Astrocyte of the hippocampus (primary cell): Measurements from ENCODE around the gene REXO1.
"Not testable (repeated sequence)": the region's sequence is repeated elsewhere in the genome, so short reads cannot be mapped to it uniquely, and the experiment has no call there.

Experiments used
- DNase-seq: peaks from one replicate; pipeline ENCODE4 v3.0.0; 2011; ENCODE audit warnings: low read depth, low spot score

REXO1 gene

GRCh38 chr19:1876496-1877279 lies 28.4 kb upstream of the REXO1 start:
- not testable (repeated sequence) for DNase-seq

DNA sequence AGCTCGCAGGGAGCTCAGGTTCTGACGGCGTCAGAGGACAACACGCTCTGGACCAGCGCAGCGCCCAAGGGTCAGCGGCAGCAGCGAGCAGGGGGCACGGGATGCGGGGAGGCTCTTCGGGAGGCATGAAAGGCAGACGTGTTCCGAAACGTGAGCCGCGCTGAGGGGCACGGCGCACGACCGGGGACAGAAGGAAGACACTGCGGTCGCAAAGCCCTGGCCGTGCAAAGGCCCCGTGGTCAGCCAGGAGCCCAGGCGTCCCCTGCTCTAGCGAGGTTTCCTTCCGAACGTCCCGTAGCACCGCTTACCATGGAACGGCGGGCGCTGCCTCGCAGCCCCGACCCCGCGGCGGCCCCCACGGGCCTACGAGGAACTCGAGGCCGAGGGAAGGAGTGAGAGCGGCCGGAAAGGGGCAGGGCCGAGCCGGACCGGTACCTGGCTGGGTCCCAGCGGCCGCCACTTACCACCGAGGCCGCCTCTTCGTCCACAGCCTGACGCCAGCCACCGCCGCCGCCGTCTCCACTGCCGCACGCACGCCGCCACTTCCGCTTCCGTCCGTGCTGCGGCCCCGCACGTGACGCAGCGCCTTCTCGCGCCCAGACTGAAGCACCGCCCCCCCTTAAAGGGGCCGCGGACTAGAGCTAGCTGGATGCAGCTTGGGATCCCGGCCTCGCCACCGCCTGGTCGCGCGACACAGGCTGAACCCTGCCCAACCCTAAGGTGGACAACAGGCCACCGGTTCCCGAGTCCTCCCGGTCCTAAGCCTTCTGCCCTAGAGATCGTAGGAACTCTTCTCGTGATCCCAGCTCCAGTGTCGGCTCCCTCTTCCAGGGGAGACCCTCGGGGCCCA lies 27.6 kb upstream of the REXO1 start:
- DNase-seq, result peak; percentile 97

DNA sequence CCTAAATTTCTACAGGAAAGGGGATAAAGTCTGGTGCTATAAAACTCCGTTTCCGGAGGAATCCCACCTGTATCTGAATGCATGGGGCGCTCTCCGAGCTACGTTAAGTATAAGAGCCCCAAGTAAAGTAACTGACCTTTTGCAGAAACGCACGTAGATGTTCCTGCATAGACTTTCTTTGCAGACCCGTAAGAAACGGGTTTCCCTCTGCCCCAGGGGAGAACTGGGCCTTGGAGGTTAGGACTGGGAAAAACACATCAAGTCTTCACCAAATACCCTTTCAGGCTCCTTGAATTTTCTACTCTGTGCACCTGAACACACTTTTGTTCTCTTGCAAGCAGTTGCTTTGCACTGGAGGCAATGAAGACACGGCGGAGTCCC lies 27.0 kb upstream of the REXO1 start:
- not testable (repeated sequence) for DNase-seq

DNA sequence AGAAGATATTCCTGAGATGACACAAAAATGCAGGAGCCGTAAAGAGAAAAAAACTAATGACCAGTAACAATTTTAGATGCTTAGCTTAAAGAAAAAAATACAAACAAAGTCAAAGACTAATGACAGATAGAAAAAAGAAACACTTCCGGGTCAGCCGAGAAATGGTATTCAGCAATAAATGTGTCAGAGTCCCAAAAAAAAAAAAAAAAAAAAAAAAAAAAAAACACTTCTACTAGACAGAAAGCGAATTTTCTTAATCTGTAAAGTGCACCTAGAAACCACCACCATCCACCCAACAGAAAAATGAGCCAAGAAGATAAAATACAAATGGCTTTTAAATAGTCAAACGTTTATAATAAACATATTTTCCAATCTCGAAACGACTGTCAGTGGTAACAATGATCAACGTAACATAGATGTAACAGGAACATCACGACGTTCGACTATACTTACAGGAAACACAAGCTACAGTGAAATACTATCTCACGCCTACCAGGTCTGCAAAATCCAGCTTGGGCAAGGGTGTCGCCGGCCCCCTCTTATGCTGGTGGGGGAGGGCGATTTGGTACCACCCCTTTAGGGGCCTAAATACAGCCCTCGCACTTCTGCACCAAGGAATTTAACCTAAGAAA lies 26.4 kb upstream of the REXO1 start:
- no peak for DNase-seq

DNA sequence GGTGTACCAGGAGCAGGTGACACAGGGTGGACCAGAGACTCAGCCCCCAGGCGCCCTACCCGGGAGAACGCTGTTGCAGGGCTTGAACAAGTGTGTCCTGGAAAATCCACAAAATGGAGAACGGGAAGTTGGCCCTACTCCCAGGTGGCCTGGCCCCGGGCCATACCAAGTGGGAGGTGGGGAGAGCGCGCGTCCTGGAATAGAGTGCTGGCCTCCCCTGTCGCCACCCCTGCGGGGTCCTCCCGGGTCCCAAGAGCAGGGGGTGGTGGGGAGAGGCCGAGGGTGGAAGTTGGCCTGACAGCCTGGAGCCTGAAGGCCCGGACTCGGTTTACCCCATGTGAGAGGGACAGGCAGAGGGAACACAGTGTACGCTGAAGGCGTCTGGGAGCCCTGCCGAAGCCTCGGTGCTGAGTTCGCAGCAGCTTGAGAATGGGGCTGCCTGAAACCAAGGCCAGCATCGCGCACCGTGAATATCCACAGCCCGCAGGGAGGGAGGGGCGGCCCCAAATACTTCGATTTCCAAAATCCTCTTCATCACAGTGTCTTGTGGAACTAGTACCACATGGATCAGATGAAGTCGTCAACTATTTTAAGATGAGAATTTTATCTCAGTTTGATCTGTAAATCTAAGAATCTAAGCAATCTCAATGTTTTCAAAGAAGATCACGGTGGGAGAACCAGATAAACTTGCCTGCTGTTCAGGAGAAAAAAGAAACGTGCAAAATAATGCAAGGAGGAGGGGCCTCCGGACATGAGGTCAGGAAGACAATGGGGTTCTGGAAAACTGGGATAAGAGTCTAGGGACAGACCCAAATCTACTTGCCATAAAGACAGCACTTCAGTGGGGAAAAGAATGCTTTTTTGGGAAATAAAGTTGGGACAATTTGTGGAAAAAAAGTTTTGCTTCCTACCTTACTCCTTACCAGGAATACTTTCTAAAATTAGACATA lies 25.5 kb upstream of the REXO1 start:
- DNase-seq, result peak; percentile 73

DNA sequence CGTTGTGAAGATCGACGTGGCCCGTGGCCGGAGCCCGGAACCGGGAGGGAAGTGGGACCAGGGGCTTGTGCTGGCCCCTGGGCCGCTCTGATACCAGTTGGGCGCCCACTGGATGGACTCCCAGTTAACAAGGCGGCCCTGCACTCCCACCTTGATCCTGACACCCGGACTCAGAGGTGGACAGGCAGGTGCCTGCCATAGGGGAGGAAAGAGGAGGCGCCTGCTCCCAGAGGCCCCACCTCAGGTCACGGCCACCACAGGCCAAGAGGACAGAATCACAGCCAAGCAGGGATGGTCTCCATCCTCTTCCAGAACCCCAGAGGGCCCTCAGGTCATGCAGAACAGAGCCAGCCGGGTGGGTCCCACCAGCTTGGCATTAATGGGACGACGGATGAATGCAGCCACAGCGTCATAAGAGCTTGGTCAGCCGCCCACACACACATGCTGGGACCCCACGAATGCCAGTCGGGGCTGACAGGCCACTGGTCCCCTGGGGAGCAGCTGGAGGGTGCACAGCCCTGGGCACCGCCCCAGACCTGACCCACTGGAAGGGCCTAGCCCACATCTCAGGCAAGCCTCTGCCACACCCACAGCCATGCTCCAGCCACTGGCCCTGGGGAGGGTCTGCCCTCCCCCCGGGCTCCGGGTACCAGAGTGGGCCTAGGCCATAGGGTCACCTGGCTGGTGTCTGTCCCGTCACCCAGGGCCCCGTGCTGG lies 24.7 kb upstream of the REXO1 start:
- no peak for DNase-seq

DNA sequence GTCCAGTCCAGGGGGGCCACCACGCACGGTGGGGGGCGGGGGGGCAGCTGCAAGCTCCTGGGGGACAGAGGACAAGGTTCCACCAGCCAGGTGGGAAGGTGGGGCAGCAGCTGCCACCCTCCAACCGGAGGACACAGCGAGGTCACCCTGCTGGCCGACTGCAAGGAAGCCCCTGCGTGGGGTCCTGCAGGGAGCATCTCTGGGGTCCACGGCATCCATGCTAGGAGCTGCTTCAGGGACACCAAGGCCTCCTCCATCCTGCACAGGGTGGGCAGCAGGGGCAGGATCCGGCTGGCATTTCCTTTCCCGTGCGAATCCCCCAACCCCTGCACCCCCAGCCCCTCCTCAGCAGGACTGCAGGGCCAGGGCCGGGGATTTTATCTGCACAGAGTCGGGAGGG lies 23.3 kb upstream of the REXO1 start:
- no peak for DNase-seq

- DNase-seq, result no peak
These were observed 22.9 kb upstream of the REXO1 start for GRCh38 chr19:1871140-1871597.

GRCh38 chr19:1868971-1869370 lies 20.7 kb upstream of the REXO1 start:
- DNase-seq, result no peak

DNA sequence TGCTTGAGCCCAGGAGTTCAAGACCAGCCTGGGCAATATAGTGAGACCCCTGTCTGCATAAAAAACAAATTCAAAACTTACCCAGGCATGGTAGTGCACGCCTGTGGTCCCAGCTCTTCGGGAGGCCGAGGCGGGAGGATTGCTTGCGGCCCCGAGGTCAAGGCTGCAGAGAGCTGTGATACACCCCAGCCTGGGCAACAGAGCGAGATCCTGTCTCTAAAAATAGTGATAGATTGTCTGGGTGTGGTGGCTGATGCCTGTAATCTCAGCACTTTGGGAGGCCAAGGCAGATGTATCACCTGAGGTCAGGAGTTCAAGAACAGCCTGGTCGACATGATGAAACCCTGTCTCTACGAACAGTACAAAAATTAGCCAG lies 19.1 kb upstream of the REXO1 start:
- no peak for DNase-seq

DNA sequence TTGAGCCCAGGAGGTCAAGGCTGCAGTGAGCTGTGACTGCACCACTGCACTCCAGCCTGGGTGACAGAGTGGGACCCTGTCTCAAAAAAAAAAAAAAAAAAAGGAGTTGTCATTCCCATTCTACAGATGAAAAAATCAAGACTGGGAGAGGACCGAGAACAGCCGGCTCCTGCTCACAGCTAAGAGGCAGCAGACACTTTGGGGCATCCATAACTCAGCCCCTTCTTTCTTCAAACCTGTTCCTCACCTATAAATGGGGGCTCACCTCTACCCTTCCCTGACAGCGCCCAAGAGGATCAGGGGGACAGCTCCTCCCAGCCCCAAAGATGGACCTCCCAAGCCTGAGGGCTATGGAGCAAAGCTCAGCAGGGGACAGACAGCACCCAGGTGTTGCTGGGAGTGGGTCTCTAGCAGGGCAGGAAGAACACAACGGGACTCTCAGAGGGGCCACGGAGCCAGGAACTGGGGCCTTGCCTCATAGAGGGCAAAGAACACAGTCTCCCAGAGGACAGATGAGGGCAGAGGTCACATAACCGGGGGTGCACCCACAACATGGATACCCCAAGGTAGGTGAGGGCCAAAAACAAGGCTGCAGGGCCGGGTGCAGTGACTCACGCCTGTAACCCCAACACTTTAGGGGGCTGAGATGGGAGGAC lies 18.5 kb upstream of the REXO1 start:
- DNase-seq, result no peak

- DNase-seq, result no peak
These were observed 17.1 kb upstream of the REXO1 start for GRCh38 chr19:1865172-1866010.

DNA sequence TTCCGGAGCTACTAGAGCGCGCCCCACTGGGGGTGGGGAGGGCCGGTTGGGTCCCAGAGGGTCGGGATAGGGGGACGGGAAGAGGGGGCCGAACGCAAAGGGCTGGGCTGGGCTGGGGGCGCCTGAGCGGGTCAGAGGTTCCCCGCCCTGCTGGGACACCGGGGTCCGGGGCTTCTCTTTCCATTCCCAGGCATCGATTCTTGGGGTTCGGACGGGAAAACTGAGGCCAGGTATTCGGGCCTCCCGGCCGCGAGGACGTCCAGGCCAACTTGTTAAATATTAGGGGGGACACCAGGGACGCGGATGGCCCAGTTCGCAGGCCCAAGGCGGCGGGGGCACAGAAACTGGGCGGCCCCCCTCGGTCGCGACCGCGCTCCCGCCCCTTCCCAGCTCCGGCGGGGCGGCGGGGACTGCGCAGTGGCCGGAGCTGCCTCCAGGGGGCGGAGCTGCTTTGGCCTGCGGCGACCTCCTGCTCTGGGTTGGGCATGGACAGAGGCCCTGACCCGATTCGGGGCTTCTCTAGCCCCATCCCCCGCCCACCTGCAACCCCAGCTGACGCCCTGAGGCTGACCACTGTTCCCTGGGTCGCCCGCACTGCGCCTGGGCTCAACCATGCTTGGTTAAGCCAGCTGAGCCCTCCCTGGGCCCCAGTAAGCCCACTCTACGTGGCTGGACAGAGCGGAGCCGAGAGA lies 16.3 kb upstream of the REXO1 start:
- DNase-seq, result peak; percentile 84

GRCh38 chr19:1863638-1864479 lies 15.6 kb upstream of the REXO1 start:
- peak; percentile 98 for DNase-seq

DNA sequence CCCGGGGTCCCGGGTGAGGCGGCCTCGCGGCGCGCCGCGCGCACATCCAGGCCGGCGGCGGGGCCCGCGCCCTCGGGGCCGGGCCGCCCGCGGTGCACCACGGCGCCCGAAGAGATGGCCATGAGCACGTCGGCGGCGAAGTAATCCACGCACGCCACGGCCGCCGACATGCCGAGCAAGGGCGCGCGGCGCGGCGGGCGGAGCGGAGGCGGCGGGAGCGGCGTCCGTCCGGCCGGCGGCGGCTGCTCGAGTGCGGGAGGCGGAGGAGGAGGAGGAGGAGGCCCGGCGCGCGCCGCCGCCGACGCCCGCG lies 15.0 kb upstream of the REXO1 start, which contains the start of gene KLF16:
Gene KLF16, minus strand, starts transcription at position 252 of the 310 bp plus-strand sequence. Its CDS starts 82 bp downstream, at position 170.
- DNase-seq, result no peak

- peak; percentile 64 for DNase-seq
These were observed 14.4 kb upstream of the REXO1 start for GRCh38 chr19:1862424-1863327.

- no peak for DNase-seq
These were observed 13.8 kb upstream of the REXO1 start for GRCh38 chr19:1862068-1862423.
